IPS-20b (cell line): Measurements from ENCODE around the gene TMEM198.
A peak's percentile ranks its signal among the peaks of the same experiment; 100 is the strongest.

Experiments
- H3K27ac ChIP-seq: one replicate; pipeline ENCODE4 v1.5.1; 2013; ENCODE audit warnings: low read length
- H3K27me3 ChIP-seq: 2 replicates; pipeline ENCODE4 v1.6.1; 2013; ENCODE audit warnings: mild to moderate bottlenecking, low read length, inconsistent platforms; ENCODE audit not compliant: insufficient read depth
- H3K36me3 ChIP-seq: 2 replicates; pipeline ENCODE4 v1.6.1; 2013; ENCODE audit warnings: low read depth, mild to moderate bottlenecking, inconsistent platforms, low read length, moderate library complexity; ENCODE audit not compliant: insufficient read depth
- H3K4me1 ChIP-seq: 2 replicates; pipeline ENCODE4 v1.6.1; 2013; ENCODE audit warnings: mild to moderate bottlenecking, control low read depth, inconsistent platforms, low read length, moderate library complexity; ENCODE audit not compliant: insufficient read depth
- H3K4me3 ChIP-seq: 2 replicates; pipeline ENCODE4 v1.5.1; 2013; ENCODE audit warnings: mild to moderate bottlenecking, low read length, inconsistent platforms
- H3K9ac ChIP-seq: 2 replicates; pipeline ENCODE4 v1.6.1; 2013; ENCODE audit warnings: low read depth, mild to moderate bottlenecking, inconsistent platforms, low read length, moderate library complexity
- H3K9me3 ChIP-seq: 2 replicates; pipeline ENCODE4 v1.6.1; 2013; ENCODE audit warnings: mild to moderate bottlenecking, low read depth, low read length, inconsistent platforms; ENCODE audit not compliant: insufficient read depth

Gene TMEM198

DNA sequence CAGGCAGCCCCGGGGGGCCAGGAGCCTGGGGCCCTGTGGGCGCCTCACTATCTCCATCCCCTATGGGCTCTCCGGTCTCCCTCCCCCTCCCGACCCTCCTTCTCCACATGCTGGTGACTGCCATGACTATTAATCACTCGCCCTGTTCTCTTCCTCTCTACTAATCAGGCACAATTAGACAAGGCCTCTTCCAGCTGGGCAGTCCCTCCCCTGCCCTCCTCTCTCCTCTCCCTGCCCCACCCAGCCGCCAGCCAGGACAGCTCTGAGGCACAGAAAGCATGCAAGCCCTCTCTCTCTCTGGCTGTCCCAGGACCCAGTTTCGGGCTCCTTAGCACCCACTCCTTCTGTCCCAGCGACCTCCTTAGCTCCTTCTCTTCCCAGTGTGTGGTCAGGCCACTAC lies 23.7 kb upstream of the TMEM198 start:
- no peak overlapping the region for H3K4me3 ChIP-seq
- peaks cover 58% of the 10 kb centered on the region for H3K27me3 ChIP-seq
- no peak overlapping the region for H3K27ac ChIP-seq
- H3K4me1 ChIP-seq: peaks cover 12% of the 10 kb centered on the region; the same call in 1 of the 2 replicates
- no peak overlapping the region for H3K9ac ChIP-seq
- H3K36me3 ChIP-seq: no peaks in the 10 kb centered on the region
- no peaks in the 10 kb centered on the region for H3K9me3 ChIP-seq

DNA sequence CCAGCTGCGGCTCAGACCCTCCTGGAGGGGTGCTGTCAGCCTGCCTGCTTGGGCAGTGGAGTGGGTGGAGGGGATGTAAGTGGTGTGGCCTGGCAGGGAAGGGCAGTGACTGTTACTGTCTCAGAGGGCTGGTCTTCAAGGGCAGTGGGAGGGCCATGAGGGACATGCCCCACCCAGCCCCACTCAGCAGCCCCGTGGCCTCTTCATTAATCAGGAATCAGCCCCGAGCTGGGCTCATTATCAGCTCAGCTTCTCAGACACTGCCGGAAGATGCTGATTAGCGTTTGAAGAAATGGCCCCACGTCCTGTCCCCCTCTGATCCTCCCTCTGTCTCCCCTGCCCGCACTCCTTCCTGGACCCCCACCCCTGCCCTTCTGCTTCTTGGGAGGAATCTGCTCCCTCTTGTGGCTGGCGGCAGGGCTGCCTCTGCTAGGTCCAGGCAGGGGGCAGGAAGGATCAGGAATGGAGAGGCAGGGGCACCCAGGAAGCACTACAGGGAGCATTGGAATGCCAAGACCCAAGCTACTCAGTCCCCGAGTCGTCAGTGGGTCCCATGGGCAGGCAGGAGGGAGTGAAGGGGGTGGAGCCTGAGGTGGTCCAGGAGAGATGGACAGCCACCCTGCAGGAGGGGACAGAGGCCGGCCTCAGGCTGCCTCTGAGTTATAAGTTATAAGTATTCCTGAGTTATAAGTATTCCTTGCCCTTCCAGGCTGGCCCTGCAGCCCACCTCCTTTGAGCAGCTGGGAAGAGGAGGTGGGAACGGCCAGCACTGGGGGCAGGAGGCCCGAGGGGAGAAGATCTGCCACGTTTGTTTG lies 22.6 kb upstream of the TMEM198 start:
- Histone ChIP-seq H3K27ac (no peak overlapping the region), H3K36me3 (no peaks in the 10 kb centered on the region), H3K27me3 (peaks cover 56% of the 10 kb centered on the region), H3K9ac (no peak overlapping the region; the same call in 1 of the 2 replicates), H3K4me3 (peak overlapping the region; percentile 8; the same call in 1 of the 2 replicates), H3K9me3 (no peaks in the 10 kb centered on the region), H3K4me1 (peaks cover 16% of the 10 kb centered on the region; the same call in 1 of the 2 replicates)

GRCh38 chr2:219522111-219523030 lies 21.5 kb upstream of the TMEM198 start:
- H3K4me3 ChIP-seq: peak overlapping the region; percentile 67; the same call in 1 of the 2 replicates
- peaks cover 54% of the 10 kb centered on the region for H3K27me3 ChIP-seq
- H3K27ac ChIP-seq: no peak overlapping the region
- no peaks in the 10 kb centered on the region for H3K9me3 ChIP-seq
- peaks cover 16% of the 10 kb centered on the region; the same call in 1 of the 2 replicates for H3K4me1 ChIP-seq
- H3K36me3 ChIP-seq: no peaks in the 10 kb centered on the region
- H3K9ac ChIP-seq: peak overlapping the region; percentile 63; the same call in 1 of the 2 replicates

DNA sequence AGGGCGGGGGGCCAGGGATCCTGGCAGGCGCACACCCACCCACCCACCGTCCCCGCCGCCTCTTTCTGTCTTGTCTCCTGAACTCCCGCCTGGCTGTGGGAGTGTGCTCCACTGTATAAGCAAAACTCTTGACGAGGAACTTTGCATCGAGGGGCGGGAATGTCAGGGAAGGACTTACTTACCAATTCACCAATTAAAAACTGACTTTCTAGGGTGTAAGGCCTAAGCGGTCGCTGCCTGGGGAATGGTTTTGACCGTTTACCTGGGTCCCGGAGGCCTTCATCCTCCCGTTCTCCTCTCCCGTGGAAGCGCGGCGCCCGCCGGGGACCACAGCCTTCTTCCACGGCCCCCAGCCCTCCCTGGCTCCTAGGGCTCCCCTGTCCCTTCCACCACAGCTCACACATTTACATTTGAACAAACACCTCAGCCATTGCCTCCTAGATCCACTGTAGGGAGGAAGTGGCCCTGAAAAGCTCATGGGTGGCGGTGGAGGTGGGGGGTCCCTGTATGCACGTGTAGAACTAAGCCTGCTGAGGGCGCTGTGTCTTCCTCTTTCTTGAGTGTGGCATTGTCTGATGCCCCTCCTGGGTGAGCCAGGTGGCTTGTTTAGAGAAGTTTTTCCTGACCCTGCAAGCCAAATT lies 20.7 kb upstream of the TMEM198 start:
- Histone ChIP-seq H3K36me3 (no peaks in the 10 kb centered on the region), H3K27ac (no peak overlapping the region), H3K9ac (peak overlapping the region; percentile 63; the same call in 1 of the 2 replicates), H3K4me1 (peaks cover 16% of the 10 kb centered on the region; the same call in 1 of the 2 replicates), H3K9me3 (no peaks in the 10 kb centered on the region), H3K4me3 (peak overlapping the region; percentile 67), H3K27me3 (peaks cover 53% of the 10 kb centered on the region)

DNA sequence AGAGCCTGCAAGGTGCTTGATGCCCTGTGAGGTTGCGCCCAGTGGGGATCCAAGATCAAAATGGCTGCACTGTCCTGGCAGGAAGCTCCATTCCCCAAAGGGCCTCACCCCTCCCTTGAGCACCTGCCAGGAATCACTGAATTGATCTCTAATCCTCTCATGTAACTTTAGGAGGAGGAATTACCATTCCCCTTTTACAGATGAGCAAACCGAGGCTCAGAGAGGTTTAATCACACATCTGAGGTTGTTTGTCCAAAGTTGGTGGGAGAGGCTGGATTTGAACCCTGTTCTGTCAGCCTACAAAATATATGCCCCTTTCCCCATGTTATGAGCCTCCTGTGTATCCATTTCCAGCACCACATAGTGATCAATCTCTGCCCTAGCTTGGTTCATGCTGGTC lies 19.0 kb upstream of the TMEM198 start:
- H3K36me3 ChIP-seq: no peaks in the 10 kb centered on the region
- H3K4me3 ChIP-seq: no peak overlapping the region
- H3K9me3 ChIP-seq: no peaks in the 10 kb centered on the region
- H3K27me3 ChIP-seq: peaks cover 61% of the 10 kb centered on the region
- no peak overlapping the region for H3K27ac ChIP-seq
- H3K9ac ChIP-seq: no peak overlapping the region
- peaks cover 16% of the 10 kb centered on the region; the same call in 1 of the 2 replicates for H3K4me1 ChIP-seq

DNA sequence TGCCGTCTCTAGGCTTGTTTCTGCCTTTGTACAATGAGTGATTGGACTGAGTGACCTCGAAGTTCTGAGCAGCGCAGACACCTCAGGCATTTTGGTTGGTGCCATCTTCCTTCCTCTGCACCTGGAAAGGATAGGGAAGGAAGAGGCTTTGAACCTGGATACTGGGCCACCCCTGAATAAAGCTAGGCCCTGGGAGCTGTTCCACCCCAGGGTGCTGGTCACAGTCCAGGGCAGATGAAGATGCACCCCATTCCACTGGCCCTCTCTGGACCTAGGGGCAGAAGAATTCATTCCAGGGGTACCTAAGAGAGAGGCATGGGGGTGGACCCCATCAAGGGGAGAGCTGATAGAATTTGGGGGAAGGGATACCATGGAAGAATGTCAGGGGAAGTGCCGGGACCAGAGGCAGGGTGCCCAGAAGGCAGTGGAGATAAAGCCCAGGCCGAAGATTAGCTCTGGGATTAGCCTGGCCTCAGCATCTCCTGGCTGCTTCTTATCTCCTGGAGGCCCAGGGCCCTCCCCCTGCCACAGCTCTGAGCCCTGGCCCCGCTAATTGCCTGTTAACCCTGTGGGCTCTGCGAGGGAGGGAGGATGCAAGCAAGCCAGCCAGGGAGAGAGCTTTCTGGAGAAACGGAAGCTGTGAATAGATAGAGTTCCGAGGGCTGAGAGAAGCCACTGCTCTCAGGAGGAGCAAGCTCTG lies 18.1 kb upstream of the TMEM198 start:
- peaks cover 16% of the 10 kb centered on the region; the same call in 1 of the 2 replicates for H3K4me1 ChIP-seq
- H3K36me3 ChIP-seq: no peaks in the 10 kb centered on the region

DNA sequence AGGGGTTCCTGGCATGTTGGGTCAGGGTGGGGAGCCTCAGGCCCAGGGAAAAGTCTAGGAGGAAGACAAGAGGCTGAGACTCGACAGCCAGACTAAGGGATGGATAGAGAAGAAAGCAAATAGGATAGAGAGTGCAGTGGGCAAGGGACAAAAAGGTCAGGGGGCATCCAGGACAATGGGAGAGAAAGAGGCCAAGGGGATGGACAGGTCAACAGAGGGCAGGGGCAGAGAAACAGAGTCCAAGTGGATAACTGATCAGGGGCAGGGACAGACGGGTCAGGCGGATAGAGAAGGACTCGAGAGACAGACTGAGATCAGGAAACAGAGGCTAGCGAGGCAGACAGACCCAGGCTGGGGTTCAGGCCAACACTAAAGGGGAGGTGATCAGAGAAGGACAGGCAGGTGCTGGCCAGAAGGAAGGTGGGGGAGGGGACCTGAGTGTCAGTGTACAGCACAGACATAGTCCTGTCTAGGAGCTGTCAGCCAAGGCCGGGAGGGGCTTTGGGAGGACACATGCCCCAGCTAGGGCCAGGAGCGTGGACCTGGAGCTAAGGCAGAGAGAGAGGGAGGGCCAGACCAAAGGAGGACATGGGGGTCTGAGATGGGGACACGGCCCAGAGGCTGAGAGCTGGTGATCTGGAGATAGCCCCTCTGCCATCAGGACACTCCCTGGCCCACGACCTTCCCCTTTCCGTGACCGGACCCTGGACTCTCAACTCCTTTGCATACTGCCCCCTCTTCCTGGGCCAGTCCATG lies 17.3 kb upstream of the TMEM198 start:
- peaks cover 68% of the 10 kb centered on the region for H3K27me3 ChIP-seq
- no peaks in the 10 kb centered on the region for H3K9me3 ChIP-seq
- peaks cover 16% of the 10 kb centered on the region; the same call in 1 of the 2 replicates for H3K4me1 ChIP-seq
- H3K4me3 ChIP-seq: no peak overlapping the region
- H3K27ac ChIP-seq: no peak overlapping the region
- H3K36me3 ChIP-seq: no peaks in the 10 kb centered on the region
- no peak overlapping the region for H3K9ac ChIP-seq

More for the DNA sequence above, 18.1 kb upstream of the TMEM198 start:
- no peak overlapping the region for H3K27ac ChIP-seq
- peaks cover 68% of the 10 kb centered on the region for H3K27me3 ChIP-seq
- no peaks in the 10 kb centered on the region for H3K9me3 ChIP-seq
- H3K9ac ChIP-seq: no peak overlapping the region
- no peak overlapping the region for H3K4me3 ChIP-seq

DNA sequence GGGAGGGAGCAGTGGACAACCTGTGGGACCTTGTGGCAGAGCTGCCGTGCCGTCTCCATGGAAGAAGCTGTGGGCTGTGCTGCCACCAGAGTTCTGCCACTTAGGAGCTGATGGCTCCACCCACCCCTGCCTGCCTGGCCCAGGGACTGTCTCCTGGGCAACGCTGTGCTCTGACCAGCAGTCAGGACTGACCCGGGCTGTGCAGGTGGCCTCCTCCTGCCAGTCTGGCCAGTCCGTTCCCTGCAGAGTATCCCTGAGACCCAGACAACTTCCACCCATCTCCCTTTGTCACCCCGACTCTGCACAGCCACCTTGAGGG lies 16.8 kb upstream of the TMEM198 start:
- Histone ChIP-seq H3K27ac (no peak overlapping the region), H3K4me1 (peaks cover 11% of the 10 kb centered on the region; the same call in 1 of the 2 replicates), H3K27me3 (peaks cover 68% of the 10 kb centered on the region), H3K9ac (no peak overlapping the region), H3K9me3 (no peaks in the 10 kb centered on the region), H3K4me3 (no peak overlapping the region), H3K36me3 (no peaks in the 10 kb centered on the region)

- Histone ChIP-seq H3K4me3 (no peak overlapping the region), H3K27me3 (peaks cover 68% of the 10 kb centered on the region), H3K4me1 (peaks cover 10% of the 10 kb centered on the region; the same call in 1 of the 2 replicates), H3K27ac (no peak overlapping the region), H3K36me3 (no peaks in the 10 kb centered on the region), H3K9ac (no peak overlapping the region), H3K9me3 (no peaks in the 10 kb centered on the region)
Observed at GRCh38 chr2:219527472-219527871, 16.4 kb upstream of the TMEM198 start.

DNA sequence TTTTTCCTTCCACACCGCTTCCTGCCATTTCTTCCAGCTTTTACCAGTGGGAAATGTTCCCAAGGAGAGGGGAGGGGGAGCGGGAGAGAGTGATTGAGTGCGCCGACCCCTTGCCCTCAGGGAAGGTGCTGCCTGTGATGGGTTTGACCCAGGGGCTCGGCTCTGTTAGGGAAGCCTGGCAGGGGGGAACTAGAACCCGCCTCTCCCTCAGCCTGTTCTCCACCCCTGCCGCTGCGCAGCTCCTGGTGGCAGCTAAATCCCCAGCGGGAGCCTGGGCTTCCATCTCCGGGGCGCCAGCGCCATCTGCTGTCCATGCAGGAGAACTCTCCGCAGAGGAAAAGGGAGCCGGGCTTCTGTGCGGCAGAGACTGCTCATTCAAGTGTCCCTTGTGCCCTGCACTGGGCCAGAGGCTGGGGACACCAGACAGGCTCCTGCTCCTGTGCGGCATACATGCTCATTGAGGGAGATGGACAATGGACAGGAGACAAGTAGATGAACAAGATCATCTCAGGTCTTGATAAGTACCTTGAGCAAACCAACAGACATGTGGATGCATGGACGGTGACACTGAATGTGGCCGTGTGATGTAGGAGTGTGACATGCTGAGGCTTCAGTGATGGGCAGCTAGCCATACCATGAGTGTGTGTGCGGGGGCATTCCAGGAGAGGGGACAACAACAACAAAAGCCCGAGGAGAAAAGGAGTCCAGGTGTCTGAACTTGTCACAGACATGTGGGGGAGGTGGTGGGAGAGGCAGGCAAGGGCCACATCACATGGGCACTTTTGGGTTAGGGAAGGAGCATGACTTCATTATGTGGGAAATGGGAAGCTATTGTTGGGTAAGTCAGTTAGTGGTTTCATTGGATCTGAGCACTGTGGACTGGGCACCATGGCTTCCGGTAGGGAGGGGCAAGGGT lies 13.5 kb upstream of the TMEM198 start:
- no peak overlapping the region for H3K27ac ChIP-seq
- H3K4me1 ChIP-seq: peaks cover 4% of the 10 kb centered on the region; the same call in 1 of the 2 replicates
- H3K27me3 ChIP-seq: peaks cover 43% of the 10 kb centered on the region
- no peaks in the 10 kb centered on the region for H3K9me3 ChIP-seq
- H3K4me3 ChIP-seq: peak overlapping the region; percentile 62; the same call in 1 of the 2 replicates
- H3K9ac ChIP-seq: no peak overlapping the region
- no peaks in the 10 kb centered on the region for H3K36me3 ChIP-seq
